HFF-Myc (cell line): ENCODE data around the gene MGAT1.
A peak's percentile ranks its signal among the peaks of the same experiment; 100 is the strongest.

Experiments used
- DNase-seq: peaks from one replicate; pipeline ENCODE4 v3.0.0-alpha.2; 2011; ENCODE audit warnings: low read depth; ENCODE audit errors: extremely low read depth
- H3K4me3 ChIP-seq: replicated peaks from 2 replicates; pipeline ENCODE4 v1.5.1; 2011; ENCODE audit warnings: low read depth, mild to moderate bottlenecking, control low read depth, low read length
- TF ChIP-seq, protein P1 (sequence below): IDR thresholded peaks from 2 replicates; pipeline ENCODE4 v1.5.1; 2012; ENCODE audit warnings: mild to moderate bottlenecking, low read depth, low read length, control low read depth; ENCODE audit errors: missing control alignments

MGAT1 gene

GRCh38 chr5:180817893-180818674, 15.5 kb upstream of the MGAT1 start:
- H3K4me3 ChIP-seq, result no peak overlapping the region
- no peak for DNase-seq
- TF ChIP-seq, protein P1, sequence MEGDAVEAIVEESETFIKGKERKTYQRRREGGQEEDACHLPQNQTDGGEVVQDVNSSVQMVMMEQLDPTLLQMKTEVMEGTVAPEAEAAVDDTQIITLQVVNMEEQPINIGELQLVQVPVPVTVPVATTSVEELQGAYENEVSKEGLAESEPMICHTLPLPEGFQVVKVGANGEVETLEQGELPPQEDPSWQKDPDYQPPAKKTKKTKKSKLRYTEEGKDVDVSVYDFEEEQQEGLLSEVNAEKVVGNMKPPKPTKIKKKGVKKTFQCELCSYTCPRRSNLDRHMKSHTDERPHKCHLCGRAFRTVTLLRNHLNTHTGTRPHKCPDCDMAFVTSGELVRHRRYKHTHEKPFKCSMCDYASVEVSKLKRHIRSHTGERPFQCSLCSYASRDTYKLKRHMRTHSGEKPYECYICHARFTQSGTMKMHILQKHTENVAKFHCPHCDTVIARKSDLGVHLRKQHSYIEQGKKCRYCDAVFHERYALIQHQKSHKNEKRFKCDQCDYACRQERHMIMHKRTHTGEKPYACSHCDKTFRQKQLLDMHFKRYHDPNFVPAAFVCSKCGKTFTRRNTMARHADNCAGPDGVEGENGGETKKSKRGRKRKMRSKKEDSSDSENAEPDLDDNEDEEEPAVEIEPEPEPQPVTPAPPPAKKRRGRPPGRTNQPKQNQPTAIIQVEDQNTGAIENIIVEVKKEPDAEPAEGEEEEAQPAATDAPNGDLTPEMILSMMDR, result no peak

DNA sequence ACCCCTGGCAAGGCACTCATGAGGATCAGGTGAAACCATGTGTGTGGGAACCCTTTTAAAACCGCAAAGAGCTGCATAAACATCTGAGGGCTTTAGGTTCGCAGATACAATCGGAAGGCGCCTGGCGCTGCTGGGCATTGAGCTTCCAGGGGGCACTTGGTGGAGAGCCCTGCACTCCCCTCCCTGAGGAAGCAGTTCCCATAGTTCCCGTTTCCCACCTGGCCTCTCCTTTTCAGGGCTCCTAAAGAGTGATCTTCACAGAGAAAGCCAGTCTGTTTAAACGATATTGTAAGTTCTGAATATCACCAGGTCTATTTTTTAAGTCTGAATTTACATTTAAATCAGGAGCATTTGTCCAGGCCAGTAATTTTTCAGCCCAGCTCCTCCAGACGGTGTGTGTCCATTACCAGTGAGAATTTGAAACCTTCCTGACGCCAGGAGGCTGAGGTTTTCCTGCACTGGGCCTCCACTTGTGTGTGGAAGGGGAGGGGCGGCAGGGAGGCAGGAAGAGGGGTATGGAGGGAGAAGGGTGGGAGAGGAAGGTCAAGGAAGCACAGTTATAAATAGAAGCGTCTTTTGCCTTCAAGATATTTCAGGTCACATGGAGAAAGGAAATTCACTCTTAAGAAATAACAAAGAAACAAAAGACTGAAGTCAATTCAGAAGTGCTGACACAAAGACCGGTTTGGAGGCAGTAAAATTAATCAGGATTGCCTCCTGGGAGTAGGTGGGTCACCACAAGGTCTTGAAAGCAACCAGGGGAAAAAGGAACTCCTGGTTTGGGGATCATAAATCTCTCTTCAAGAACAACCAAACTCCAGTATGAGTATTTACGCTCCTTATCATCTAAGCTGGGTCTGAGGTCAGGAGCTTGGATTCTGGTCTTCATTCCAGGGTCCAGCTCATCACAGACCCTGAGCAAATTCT, 14.3 kb upstream of the MGAT1 start:
- H3K4me3 ChIP-seq, result no peak overlapping the region
- TF ChIP-seq, protein P1, result no peak
- no peak for DNase-seq

DNA sequence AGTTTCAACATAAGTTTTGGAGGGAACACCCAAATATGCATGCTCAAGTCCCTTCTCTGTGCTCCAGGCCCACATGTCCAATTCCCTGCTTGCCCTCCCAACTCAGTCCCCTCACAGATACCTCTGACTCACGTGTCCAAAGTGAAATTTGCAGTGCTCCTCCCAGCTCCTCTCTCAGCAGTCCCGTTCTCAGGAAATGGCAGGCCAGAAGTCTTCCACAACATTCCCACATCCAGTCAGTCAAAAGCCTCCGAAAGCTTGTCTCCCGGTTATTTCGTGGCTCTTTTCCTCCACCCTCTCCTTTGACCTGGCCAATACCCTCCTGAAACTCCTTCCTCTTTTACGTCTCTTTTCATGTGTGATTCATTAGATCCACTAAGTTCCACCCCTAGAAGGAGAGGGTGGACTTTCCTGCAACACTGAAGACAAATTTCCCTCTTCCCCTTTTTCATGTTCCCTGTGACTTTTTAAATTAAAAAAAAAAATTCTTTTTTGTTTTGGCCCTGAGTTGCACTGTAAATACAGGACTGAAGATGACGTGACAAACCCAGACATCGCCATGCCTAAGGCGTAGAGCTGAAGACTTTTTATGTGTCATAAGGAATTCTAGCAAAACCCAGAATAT, 12.8 kb upstream of the MGAT1 start:
- no peak overlapping the region for H3K4me3 ChIP-seq
- no peak for DNase-seq
- TF ChIP-seq, protein P1, result no peak

DNA sequence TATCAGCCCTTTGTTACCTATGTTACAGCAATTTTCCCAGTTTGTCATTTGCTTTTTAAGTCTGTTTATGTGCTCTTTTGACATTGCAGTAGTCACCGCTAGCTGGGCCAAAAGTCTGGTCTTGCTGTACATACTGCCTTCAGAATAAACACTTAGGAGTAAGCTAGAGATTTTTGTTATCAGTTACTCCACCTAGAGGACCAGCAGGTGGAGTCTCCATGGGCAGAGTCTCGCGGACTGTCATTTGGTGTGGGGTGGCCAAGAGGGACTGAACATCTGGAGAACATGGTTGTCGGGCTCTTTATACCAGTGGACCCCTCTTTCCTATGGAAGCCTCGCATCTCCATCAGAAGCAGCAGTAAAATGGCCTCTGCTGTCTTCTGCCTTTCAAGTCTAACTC, 10.8 kb upstream of the MGAT1 start:
- H3K4me3 ChIP-seq, result no peak overlapping the region
- TF ChIP-seq, protein P1, result no peak
- DNase-seq, result no peak

GRCh38 chr5:180811623-180812124, 9.1 kb upstream of the MGAT1 start:
- 0 out of 2 replicates have a peak overlapping the region, but pooled peaks have one; percentile 56 for H3K4me3 ChIP-seq
- DNase-seq, result no peak
- TF ChIP-seq, protein P1, result no peak

DNA sequence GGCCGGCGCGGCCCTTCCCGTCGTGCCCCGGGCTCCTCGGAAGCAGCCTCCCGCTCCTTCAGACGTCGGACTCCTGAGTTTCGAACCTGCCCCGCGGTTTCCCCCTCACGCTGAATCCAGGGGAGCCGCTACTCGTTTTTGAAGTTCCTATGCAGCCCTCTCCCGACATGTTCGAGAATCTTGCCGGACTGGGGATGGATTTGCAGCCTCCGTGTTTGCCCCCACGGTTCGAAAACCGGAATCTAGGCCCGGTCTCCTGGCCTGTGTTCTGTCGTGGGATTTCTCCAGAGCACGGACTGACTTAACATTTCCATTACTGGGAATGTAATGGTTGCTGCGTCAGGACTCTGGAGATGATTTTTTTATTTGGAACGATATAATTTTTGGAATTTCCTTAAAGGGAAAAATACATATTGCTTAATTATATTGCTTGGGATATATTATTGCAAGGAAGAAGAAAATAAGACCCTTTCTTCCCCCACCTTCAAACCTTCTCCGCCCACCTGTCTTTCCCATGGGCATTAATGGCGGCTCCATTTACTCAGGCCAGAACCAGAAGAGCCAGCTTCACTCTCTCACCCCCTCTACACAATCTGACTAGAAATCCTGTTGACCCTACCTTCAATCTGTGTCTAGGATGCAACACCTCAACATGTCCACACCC, 8.5 kb upstream of the MGAT1 start:
- DNase-seq, result no peak
- H3K4me3 ChIP-seq, result peak overlapping the region; percentile 56
- TF ChIP-seq, protein P1, result no peak
